A673 (cell line): ENCODE results near the gene PTPN14. TPM values are rescaled to one million over a fixed set of nuclear protein-coding genes. Genes with fewer than 3 reads are reported as not detected.

Source experiments
- BruUV-seq: library from RNA; stranded (reverse); fragments of 400-500 nt; replicated peaks from 2 replicates; lab custom pipeline; 2021; lab: Mats Ljungman, UMichigan
- CTCF ChIA-PET: fragments of 300-600 bp; sonication (Branson Sonifier 250); formaldehyde crosslinking; loops from one replicate; lab custom pipeline; 2022; ENCODE audit warnings: antibody characterized with exemption; lab: Charles Lee
- POLR2A ChIA-PET: fragments of 300-600 bp; sonication (Branson Sonifier 250); formaldehyde crosslinking; loops from one replicate; lab custom pipeline; 2022; ENCODE audit warnings: antibody characterized with exemption; ENCODE audit not compliant: low non-redundant PET; lab: Charles Lee
- DNase-seq: peaks from one replicate; pipeline ENCODE4 v3.0.0-alpha.2; 2015; ENCODE audit warnings: low spot score
- H3K27ac ChIP-seq: fragments of 200-600 bp; sonication (generic); 2 replicates; pipeline ENCODE4 v1.5.1; 2016; ENCODE audit warnings: mixed run types, low read depth, mild to moderate bottlenecking, mixed read lengths, antibody characterized with exemption, low read length; ENCODE audit not compliant: poor library complexity, severe bottlenecking
- H3K27me3 ChIP-seq: fragments of 200-600 bp; sonication (generic); replicated peaks from 2 replicates; pipeline ENCODE4 v1.6.1; 2017; ENCODE audit warnings: mixed run types, low read depth, mild to moderate bottlenecking, mixed read lengths, antibody characterized with exemption, low read length; ENCODE audit not compliant: insufficient read depth, poor library complexity
- H3K36me3 ChIP-seq: fragments of 200-600 bp; sonication (generic); 2 replicates; pipeline ENCODE4 v1.6.1; 2016; ENCODE audit warnings: mixed run types, mild to moderate bottlenecking, mixed read lengths, antibody characterized with exemption, low read length; ENCODE audit not compliant: insufficient read depth, poor library complexity, severe bottlenecking
- H3K4me1 ChIP-seq: fragments of 200-600 bp; sonication (generic); 2 replicates; pipeline ENCODE4 v1.6.1; 2017; ENCODE audit warnings: mixed run types, mild to moderate bottlenecking, mixed read lengths, antibody characterized with exemption, low read length; ENCODE audit not compliant: insufficient read depth, poor library complexity, severe bottlenecking
- H3K4me3 ChIP-seq: fragments of 200-600 bp; sonication (generic); 2 replicates; pipeline ENCODE4 v1.5.1; 2016; ENCODE audit warnings: low read depth, mixed run types, mild to moderate bottlenecking, mixed read lengths, low read length; ENCODE audit not compliant: poor library complexity, severe bottlenecking
- H3K9me3 ChIP-seq: fragments of 200-600 bp; sonication (generic); 2 replicates; pipeline ENCODE4 v1.6.1; 2016; ENCODE audit warnings: mixed run types, low read depth, mild to moderate bottlenecking, mixed read lengths, antibody characterized with exemption, low read length; ENCODE audit not compliant: poor library complexity, severe bottlenecking
- CTCF ChIP-seq: fragments of 300-800, 200-600 bp; sonication (generic); conservative IDR thresholded peaks from 2 replicates; pipeline ENCODE4 v1.5.1; 2017; ENCODE audit warnings: low read depth, mild to moderate bottlenecking, antibody characterized with exemption, low read length, moderate library complexity, mixed read lengths
- EZH2 ChIP-seq: fragments of 200-600 bp; sonication (generic); IDR thresholded peaks from 2 replicates; pipeline ENCODE4 v1.6.1; 2017; ENCODE audit warnings: borderline replicate concordance, low read depth, mild to moderate bottlenecking, mixed read lengths, antibody characterized with exemption, low read length; ENCODE audit not compliant: poor library complexity, severe bottlenecking
- intact Hi-C: fragments of 100-400 bp; cut with micrococcal nuclease; formaldehyde crosslinking; loops from one replicate; pipeline ENCODE4 v1.10.0; 2022; ENCODE audit not compliant: unreplicated experiment
- total RNA-seq: library from RNA; stranded (reverse); gene quantifications from 2 replicates; pipeline ENCODE4 v1.2.3, GENCODE V29; 2021

PTPN14 gene
- total RNA-seq, 1 experiment from 2014 or later: 114 TPM

GRCh38 chr1:214380396-214380795, 171.0 kb downstream of the PTPN14 start:
- intact Hi-C loops: no loop called here

GRCh38 chr1:214379236-214379970, 172.0 kb downstream of the PTPN14 start:
- H3K9me3 ChIP-seq: no peaks in the 10 kb centered on the region
- intact Hi-C loops: no loop called here
- ChIA-PET CTCF (no interaction called here), POLR2A (no interaction called here)
- no peak overlapping the region for H3K4me3 ChIP-seq
- no TSS peak for BruUV-seq
- peaks cover 4% of the 10 kb centered on the region for H3K4me1 ChIP-seq
- peak overlapping the region; percentile 19 for H3K27ac ChIP-seq
- DNase-seq: no peak
- H3K27me3 ChIP-seq: no peaks in the 10 kb centered on the region
- TF ChIP-seq EZH2: no peak
- TF ChIP-seq CTCF: no peak
- peaks cover 89% of the 10 kb centered on the region for H3K36me3 ChIP-seq

More at GRCh38 chr1:214380396-214380795, 171.0 kb downstream of the PTPN14 start:
- ChIA-PET CTCF (no interaction called here), POLR2A (no interaction called here)
- no peaks in the 10 kb centered on the region for H3K9me3 ChIP-seq
- H3K36me3 ChIP-seq: peaks cover 98% of the 10 kb centered on the region
- no peak overlapping the region for H3K27ac ChIP-seq
- H3K27me3 ChIP-seq: no peaks in the 10 kb centered on the region
- H3K4me3 ChIP-seq: no peak overlapping the region
- BruUV-seq: no TSS peak
- H3K4me1 ChIP-seq: peaks cover 4% of the 10 kb centered on the region
- TF ChIP-seq EZH2: no peak
- no peak for TF ChIP-seq CTCF
- no peak for DNase-seq

GRCh38 chr1:214378492-214378891, 172.9 kb downstream of the PTPN14 start:
- Histone ChIP-seq H3K9me3 (no peaks in the 10 kb centered on the region), H3K27me3 (no peaks in the 10 kb centered on the region), H3K27ac (peak overlapping the region; percentile 19), H3K4me1 (peaks cover 4% of the 10 kb centered on the region), H3K4me3 (no peak overlapping the region), H3K36me3 (peaks cover 83% of the 10 kb centered on the region)
- no peak for TF ChIP-seq EZH2
- TF ChIP-seq CTCF: no peak
- no peak for DNase-seq
- POLR2A ChIA-PET: no interaction called here
- no TSS peak for BruUV-seq
- CTCF ChIA-PET: no interaction called here
- intact Hi-C loops: no loop called here
